Panc1 (cell line): ENCODE results near the gene GCAT.

Experiments
- CTCF ChIP-seq: fragments of 450-650 bp; IDR thresholded peaks from 2 replicates; pipeline ENCODE4 v1.5.1; 2017; ENCODE audit warnings: mild to moderate bottlenecking
- POLR2AphosphoS5 ChIP-seq: IDR thresholded peaks from 2 replicates; pipeline ENCODE4 v1.6.1; 2012; ENCODE audit warnings: mild to moderate bottlenecking, low read depth, low read length, moderate library complexity
- REST ChIP-seq, 2 experiments: IDR thresholded peaks; 2 replicates each; pipeline ENCODE4 v1.6.1; 2011 to 2012; ENCODE audit warnings: low read depth in 2 of 2, control low read depth in 1 of 2, low read length in 1 of 2, mild to moderate bottlenecking in 1 of 2, moderate library complexity in 1 of 2; ENCODE audit not compliant: insufficient read depth in 1 of 2
- SIN3A ChIP-seq: IDR thresholded peaks from 2 replicates; pipeline ENCODE4 v1.6.1; 2012; ENCODE audit warnings: low read depth, mild to moderate bottlenecking, low read length, moderate library complexity, borderline replicate concordance; ENCODE audit not compliant: insufficient read depth
- TCF7L2 ChIP-seq: IDR thresholded peaks from 2 replicates; pipeline ENCODE4 v1.6.1; 2011; ENCODE audit warnings: mild to moderate bottlenecking, low read depth, low read length, inconsistent platforms

- TF ChIP-seq CTCF (no peak), REST (IDR thresholded peaks at IDR 0.05; ENCODE audit: insufficient read depth in 1 of 2, low read depth in 2 of 2, low read length in 1 of 2) (no peak), SIN3A (no peak), POLR2AphosphoS5 (no peak), TCF7L2 (no peak)
Observed at GRCh38 chr22:37809672-37810333, 2.1 kb downstream of the GCAT start.
